ENCODE data around the gene ITGA3.

Gene ITGA3

GRCh38 chr17:50023520-50023919 is 32.4 kb upstream of the ITGA3 start:
- Histone ChIP-seq H3K4me3 (ENCODE audit: low read depth in 1 of 2, low read length in 2 of 2) (no peak overlapping the region), H3K9ac (ENCODE audit: low read depth in 1 of 2, low read length in 2 of 2) (no peak overlapping the region), H3K36me3 (ENCODE audit: control insufficient read depth in 1 of 2, insufficient read depth in 2 of 2, low read length in 2 of 2) (no peaks in the 10 kb centered on the region), H3K27ac (ENCODE audit: low read depth, low read length) (no peak overlapping the region), H3K27me3 (ENCODE audit: control insufficient read depth in 1 of 2, insufficient read depth in 2 of 2, low read length in 2 of 2) (peaks cover 0 to 3% of the 10 kb centered on the region in 2 donors), H3K4me1 (ENCODE audit: control insufficient read depth in 1 of 2, insufficient read depth in 2 of 2, low read length in 2 of 2) (peaks cover 9 to 11% of the 10 kb centered on the region in 2 donors), H3K9me3 (ENCODE audit: control insufficient read depth in 1 of 2, low read length in 2 of 2) (peaks cover 5 to 8% of the 10 kb centered on the region in 2 donors)

GRCh38 chr17:50024808-50025207 is 31.1 kb upstream of the ITGA3 start:
- Histone ChIP-seq H3K9me3 (ENCODE audit: control insufficient read depth in 1 of 2, low read length in 2 of 2) (peaks cover 5 to 8% of the 10 kb centered on the region in 2 donors), H3K36me3 (ENCODE audit: control insufficient read depth in 1 of 2, insufficient read depth in 2 of 2, low read length in 2 of 2) (no peaks in the 10 kb centered on the region), H3K27ac (ENCODE audit: low read depth, low read length) (no peak overlapping the region), H3K9ac (ENCODE audit: low read depth in 1 of 2, low read length in 2 of 2) (no peak overlapping the region), H3K27me3 (ENCODE audit: control insufficient read depth in 1 of 2, insufficient read depth in 2 of 2, low read length in 2 of 2) (peaks cover 0 to 3% of the 10 kb centered on the region in 2 donors), H3K4me1 (ENCODE audit: control insufficient read depth in 1 of 2, insufficient read depth in 2 of 2, low read length in 2 of 2) (peaks cover 9 to 11% of the 10 kb centered on the region in 2 donors), H3K4me3 (ENCODE audit: low read depth in 1 of 2, low read length in 2 of 2) (no peak overlapping the region)

- Histone ChIP-seq H3K4me3 (ENCODE audit: low read depth in 1 of 2, low read length in 2 of 2) (no peak overlapping the region), H3K27ac (ENCODE audit: low read depth, low read length) (no peak overlapping the region), H3K9ac (ENCODE audit: low read depth in 1 of 2, low read length in 2 of 2) (no peak overlapping the region), H3K4me1 (ENCODE audit: control insufficient read depth in 1 of 2, insufficient read depth in 2 of 2, low read length in 2 of 2) (peaks cover 9 to 11% of the 10 kb centered on the region in 2 donors), H3K27me3 (ENCODE audit: control insufficient read depth in 1 of 2, insufficient read depth in 2 of 2, low read length in 2 of 2) (peaks cover 0 to 3% of the 10 kb centered on the region in 2 donors), H3K36me3 (ENCODE audit: control insufficient read depth in 1 of 2, insufficient read depth in 2 of 2, low read length in 2 of 2) (no peaks in the 10 kb centered on the region), H3K9me3 (ENCODE audit: control insufficient read depth in 1 of 2, low read length in 2 of 2) (peaks cover 5 to 8% of the 10 kb centered on the region in 2 donors)
These were observed 29.7 kb upstream of the ITGA3 start for GRCh38 chr17:50026046-50026675.

- peak overlapping the region in 1 of 2 donors; percentile 8 for H3K4me3 ChIP-seq (ENCODE audit: low read depth in 1 of 2, low read length in 2 of 2)
- no peaks in the 10 kb centered on the region for H3K36me3 ChIP-seq (ENCODE audit: control insufficient read depth in 1 of 2, insufficient read depth in 2 of 2, low read length in 2 of 2)
- H3K9ac ChIP-seq (ENCODE audit: low read depth in 1 of 2, low read length in 2 of 2) = no peak overlapping the region
- H3K27me3 ChIP-seq (ENCODE audit: control insufficient read depth in 1 of 2, insufficient read depth in 2 of 2, low read length in 2 of 2) = peaks cover 0 to 3% of the 10 kb centered on the region in 2 donors
- H3K9me3 ChIP-seq (ENCODE audit: control insufficient read depth in 1 of 2, low read length in 2 of 2) = peaks cover 5 to 8% of the 10 kb centered on the region in 2 donors
- H3K27ac ChIP-seq (ENCODE audit: low read depth, low read length) = no peak overlapping the region
- H3K4me1 ChIP-seq (ENCODE audit: control insufficient read depth in 1 of 2, insufficient read depth in 2 of 2, low read length in 2 of 2) = peaks cover 9 to 11% of the 10 kb centered on the region in 2 donors
These were observed 29.1 kb upstream of the ITGA3 start for GRCh38 chr17:50026837-50027171.

GRCh38 chr17:50027172-50027880 is 28.6 kb upstream of the ITGA3 start:
- Histone ChIP-seq H3K4me3 (ENCODE audit: low read depth in 1 of 2, low read length in 2 of 2) (peak overlapping the region; percentile 19 to 22), H3K9ac (ENCODE audit: low read depth in 1 of 2, low read length in 2 of 2) (peak overlapping the region in 1 of 2 donors; percentile 22), H3K36me3 (ENCODE audit: control insufficient read depth in 1 of 2, insufficient read depth in 2 of 2, low read length in 2 of 2) (no peaks in the 10 kb centered on the region), H3K27ac (ENCODE audit: low read depth, low read length) (no peak overlapping the region), H3K4me1 (ENCODE audit: control insufficient read depth in 1 of 2, insufficient read depth in 2 of 2, low read length in 2 of 2) (peaks cover 9 to 10% of the 10 kb centered on the region in 2 donors), H3K9me3 (ENCODE audit: control insufficient read depth in 1 of 2, low read length in 2 of 2) (peaks cover 5 to 8% of the 10 kb centered on the region in 2 donors), H3K27me3 (ENCODE audit: control insufficient read depth in 1 of 2, insufficient read depth in 2 of 2, low read length in 2 of 2) (peaks cover 0 to 3% of the 10 kb centered on the region in 2 donors)

GRCh38 chr17:50027881-50028735 is 27.8 kb upstream of the ITGA3 start:
- H3K4me3 ChIP-seq (ENCODE audit: low read depth in 1 of 2, low read length in 2 of 2) = no peak overlapping the region
- H3K27ac ChIP-seq (ENCODE audit: low read depth, low read length) = no peak overlapping the region
- H3K27me3 ChIP-seq (ENCODE audit: control insufficient read depth in 1 of 2, insufficient read depth in 2 of 2, low read length in 2 of 2) = peaks cover 0 to 3% of the 10 kb centered on the region in 2 donors
- H3K9me3 ChIP-seq (ENCODE audit: control insufficient read depth in 1 of 2, low read length in 2 of 2) = peaks cover 5 to 8% of the 10 kb centered on the region in 2 donors
- H3K9ac ChIP-seq (ENCODE audit: low read depth in 1 of 2, low read length in 2 of 2) = no peak overlapping the region
- peaks cover 8 to 9% of the 10 kb centered on the region in 2 donors for H3K4me1 ChIP-seq (ENCODE audit: control insufficient read depth in 1 of 2, insufficient read depth in 2 of 2, low read length in 2 of 2)
- H3K36me3 ChIP-seq (ENCODE audit: control insufficient read depth in 1 of 2, insufficient read depth in 2 of 2, low read length in 2 of 2) = no peaks in the 10 kb centered on the region

- Histone ChIP-seq H3K36me3 (ENCODE audit: control insufficient read depth in 1 of 2, insufficient read depth in 2 of 2, low read length in 2 of 2) (no peaks in the 10 kb centered on the region), H3K27me3 (ENCODE audit: control insufficient read depth in 1 of 2, insufficient read depth in 2 of 2, low read length in 2 of 2) (peaks cover 0 to 3% of the 10 kb centered on the region in 2 donors), H3K27ac (ENCODE audit: low read depth, low read length) (no peak overlapping the region), H3K4me1 (ENCODE audit: control insufficient read depth in 1 of 2, insufficient read depth in 2 of 2, low read length in 2 of 2) (peaks cover 8 to 9% of the 10 kb centered on the region in 2 donors), H3K9me3 (ENCODE audit: control insufficient read depth in 1 of 2, low read length in 2 of 2) (peaks cover 5 to 8% of the 10 kb centered on the region in 2 donors), H3K4me3 (ENCODE audit: low read depth in 1 of 2, low read length in 2 of 2) (no peak overlapping the region), H3K9ac (ENCODE audit: low read depth in 1 of 2, low read length in 2 of 2) (no peak overlapping the region)
These were observed 27.2 kb upstream of the ITGA3 start for GRCh38 chr17:50028736-50029120.

GRCh38 chr17:50029185-50029584 is 26.7 kb upstream of the ITGA3 start:
- no peak overlapping the region for H3K4me3 ChIP-seq (ENCODE audit: low read depth in 1 of 2, low read length in 2 of 2)
- H3K36me3 ChIP-seq (ENCODE audit: control insufficient read depth in 1 of 2, insufficient read depth in 2 of 2, low read length in 2 of 2) = no peaks in the 10 kb centered on the region
- H3K4me1 ChIP-seq (ENCODE audit: control insufficient read depth in 1 of 2, insufficient read depth in 2 of 2, low read length in 2 of 2) = peaks cover 8 to 9% of the 10 kb centered on the region in 2 donors
- peaks cover 0 to 3% of the 10 kb centered on the region in 2 donors for H3K27me3 ChIP-seq (ENCODE audit: control insufficient read depth in 1 of 2, insufficient read depth in 2 of 2, low read length in 2 of 2)
- peaks cover 5% of the 10 kb centered on the region in 2 donors for H3K9me3 ChIP-seq (ENCODE audit: control insufficient read depth in 1 of 2, low read length in 2 of 2)
- H3K9ac ChIP-seq (ENCODE audit: low read depth in 1 of 2, low read length in 2 of 2) = no peak overlapping the region
- no peak overlapping the region for H3K27ac ChIP-seq (ENCODE audit: low read depth, low read length)

- no peak overlapping the region for H3K9ac ChIP-seq (ENCODE audit: low read depth in 1 of 2, low read length in 2 of 2)
- H3K27me3 ChIP-seq (ENCODE audit: control insufficient read depth in 1 of 2, insufficient read depth in 2 of 2, low read length in 2 of 2) = no peaks in the 10 kb centered on the region
- no peaks in the 10 kb centered on the region for H3K36me3 ChIP-seq (ENCODE audit: control insufficient read depth in 1 of 2, insufficient read depth in 2 of 2, low read length in 2 of 2)
- H3K4me1 ChIP-seq (ENCODE audit: control insufficient read depth in 1 of 2, insufficient read depth in 2 of 2, low read length in 2 of 2) = peaks cover 11 to 19% of the 10 kb centered on the region in 2 donors
- H3K9me3 ChIP-seq (ENCODE audit: control insufficient read depth in 1 of 2, low read length in 2 of 2) = no peaks in the 10 kb centered on the region
- H3K4me3 ChIP-seq (ENCODE audit: low read depth in 1 of 2, low read length in 2 of 2) = no peak overlapping the region
- H3K27ac ChIP-seq (ENCODE audit: low read depth, low read length) = no peak overlapping the region
These were observed 22.6 kb upstream of the ITGA3 start for GRCh38 chr17:50033316-50033715.
